ENCODE measurements around the gene CARMIL1.

The CARMIL1 gene

GRCh38 chr6:25324066-25324762, 45.0 kb downstream of the CARMIL1 start:
- H3K4me3 ChIP-seq (ENCODE audit: low read length): no peak overlapping the region
- peak; percentile 78 for DNase-seq (ENCODE audit: low read depth)
- TF ChIP-seq, protein P1, sequence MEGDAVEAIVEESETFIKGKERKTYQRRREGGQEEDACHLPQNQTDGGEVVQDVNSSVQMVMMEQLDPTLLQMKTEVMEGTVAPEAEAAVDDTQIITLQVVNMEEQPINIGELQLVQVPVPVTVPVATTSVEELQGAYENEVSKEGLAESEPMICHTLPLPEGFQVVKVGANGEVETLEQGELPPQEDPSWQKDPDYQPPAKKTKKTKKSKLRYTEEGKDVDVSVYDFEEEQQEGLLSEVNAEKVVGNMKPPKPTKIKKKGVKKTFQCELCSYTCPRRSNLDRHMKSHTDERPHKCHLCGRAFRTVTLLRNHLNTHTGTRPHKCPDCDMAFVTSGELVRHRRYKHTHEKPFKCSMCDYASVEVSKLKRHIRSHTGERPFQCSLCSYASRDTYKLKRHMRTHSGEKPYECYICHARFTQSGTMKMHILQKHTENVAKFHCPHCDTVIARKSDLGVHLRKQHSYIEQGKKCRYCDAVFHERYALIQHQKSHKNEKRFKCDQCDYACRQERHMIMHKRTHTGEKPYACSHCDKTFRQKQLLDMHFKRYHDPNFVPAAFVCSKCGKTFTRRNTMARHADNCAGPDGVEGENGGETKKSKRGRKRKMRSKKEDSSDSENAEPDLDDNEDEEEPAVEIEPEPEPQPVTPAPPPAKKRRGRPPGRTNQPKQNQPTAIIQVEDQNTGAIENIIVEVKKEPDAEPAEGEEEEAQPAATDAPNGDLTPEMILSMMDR (conservative IDR thresholded peaks at IDR 0.05; ENCODE audit: low read depth, low read length): no peak

DNA sequence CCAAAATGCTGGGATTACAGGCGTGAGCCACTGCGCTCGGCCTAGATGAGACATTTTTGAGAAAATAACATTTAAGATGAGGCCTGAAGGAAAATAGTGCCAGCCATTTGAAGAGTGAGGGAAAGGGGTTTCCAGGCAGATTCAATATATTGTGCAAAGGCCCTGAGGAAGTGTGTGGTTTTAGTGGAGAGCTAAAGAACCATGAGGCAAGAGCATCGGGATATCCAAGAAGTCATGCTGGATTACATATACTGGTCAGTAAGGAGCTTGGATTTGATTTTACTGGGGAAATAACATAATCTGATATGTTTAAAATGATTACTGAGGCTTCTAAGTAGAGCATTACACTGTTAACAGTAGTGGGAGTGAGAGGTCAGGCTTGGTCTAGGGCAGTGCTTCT, 47.0 kb downstream of the CARMIL1 start:
- TF ChIP-seq, protein P1 (conservative IDR thresholded peaks at IDR 0.05; ENCODE audit: low read depth, low read length): no peak
- no peak for DNase-seq (ENCODE audit: low read depth)

DNA sequence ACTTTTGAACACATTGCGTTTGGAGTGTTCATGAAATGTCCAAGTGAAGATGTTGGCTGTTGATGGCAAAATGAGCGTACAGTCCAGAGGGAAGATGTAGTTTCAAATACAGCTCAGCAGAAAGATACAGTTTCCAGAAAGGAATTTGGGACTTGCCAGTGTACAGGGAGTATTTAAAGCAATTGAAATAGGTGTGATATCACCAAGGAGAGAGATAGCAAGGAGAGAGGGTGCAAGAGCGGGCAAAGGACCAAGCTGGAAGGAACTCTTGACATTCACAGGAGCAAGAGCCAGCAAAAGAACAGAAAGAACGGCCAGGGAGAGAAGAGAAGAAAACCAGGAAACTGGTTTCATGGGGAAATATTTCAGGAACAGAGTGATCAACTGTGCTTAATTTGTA, 47.8 kb downstream of the CARMIL1 start:
- DNase-seq (ENCODE audit: low read depth): no peak
- TF ChIP-seq, protein P1 (conservative IDR thresholded peaks at IDR 0.05; ENCODE audit: low read depth, low read length): no peak
- no peak overlapping the region for H3K4me3 ChIP-seq (ENCODE audit: low read length)

More for the DNA sequence above, 47.0 kb downstream of the CARMIL1 start:
- no peak overlapping the region for H3K4me3 ChIP-seq (ENCODE audit: low read length)

DNA sequence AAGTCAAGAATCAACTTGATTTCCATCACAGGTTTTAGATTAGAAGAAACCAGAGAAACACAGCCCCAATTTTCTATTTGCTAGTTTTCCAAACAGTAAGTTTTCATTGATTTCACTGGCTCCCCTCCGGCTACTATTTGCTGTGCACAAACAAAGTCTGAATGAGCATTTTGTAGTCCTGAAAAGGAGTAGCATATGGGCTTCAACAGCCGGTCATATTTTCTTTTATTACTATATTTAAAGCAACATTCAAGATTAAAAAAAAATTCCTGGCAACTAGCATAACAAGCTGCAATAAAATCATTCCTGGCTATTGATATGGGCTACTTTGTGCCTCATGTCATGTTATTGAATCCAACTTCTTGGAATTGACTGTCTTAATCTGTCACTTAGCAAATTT, 48.3 kb downstream of the CARMIL1 start:
- no peak for DNase-seq (ENCODE audit: low read depth)
- TF ChIP-seq, protein P1 (conservative IDR thresholded peaks at IDR 0.05; ENCODE audit: low read depth, low read length): no peak
- no peak overlapping the region for H3K4me3 ChIP-seq (ENCODE audit: low read length)

DNA sequence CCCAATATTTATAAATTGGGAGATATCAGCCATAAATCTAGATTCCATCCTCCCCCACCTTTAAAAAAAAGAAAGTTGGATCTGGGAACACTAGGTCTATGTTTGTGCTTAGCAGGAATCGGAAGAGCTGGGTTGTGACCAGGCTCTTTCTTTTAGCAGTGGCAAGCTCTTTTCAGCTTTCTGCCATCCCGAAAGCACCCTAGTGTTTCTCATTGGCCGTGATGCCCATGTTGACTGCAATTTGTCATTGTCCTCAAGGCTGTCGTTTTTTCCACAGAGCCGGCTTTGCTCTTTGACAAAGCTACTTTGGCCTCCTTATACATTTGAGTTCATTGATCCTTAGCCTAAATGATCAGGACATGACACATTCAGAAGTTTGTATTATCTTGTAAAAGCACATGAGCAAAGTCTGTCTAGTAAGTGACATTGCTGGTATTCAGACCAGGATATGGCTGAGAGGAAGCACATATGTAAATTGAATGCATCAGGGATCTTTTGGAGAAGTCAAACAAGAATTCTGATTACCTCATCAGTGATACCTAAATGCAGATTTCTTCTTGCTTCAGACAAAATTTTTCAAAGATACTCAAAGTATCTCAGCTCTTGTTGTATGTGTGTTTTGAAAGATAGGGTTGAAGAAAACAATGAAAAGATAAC, 50.1 kb downstream of the CARMIL1 start:
- TF ChIP-seq, protein P1 (conservative IDR thresholded peaks at IDR 0.05; ENCODE audit: low read depth, low read length): no peak
- no peak for DNase-seq (ENCODE audit: low read depth)
- no peak overlapping the region for H3K4me3 ChIP-seq (ENCODE audit: low read length)

GRCh38 chr6:25329982-25330381, 50.8 kb downstream of the CARMIL1 start:
- TF ChIP-seq, protein P1 (conservative IDR thresholded peaks at IDR 0.05; ENCODE audit: low read depth, low read length): no peak
- no peak for DNase-seq (ENCODE audit: low read depth)
- H3K4me3 ChIP-seq (ENCODE audit: low read length): no peak overlapping the region
